Middle frontal gyrus (tissue), 1 donor: ENCODE measurements around the gene GSG1L.
"Not testable (repeated sequence)": the region's sequence is repeated elsewhere in the genome, so short reads cannot be mapped to it uniquely, and the experiment has no call there.

Experiments
- DNase-seq: peaks from one replicate; pipeline ENCODE4 v3.0.0-alpha.2; 2015; ENCODE audit warnings: low spot score; ENCODE audit errors: extremely low spot score

Gene GSG1L

GRCh38 chr16:27984121-27984520 is 79.4 kb downstream of the GSG1L start:
- DNase-seq, result no peak

- no peak for DNase-seq
Measured at GRCh38 chr16:27983244-27983643, 80.3 kb downstream of the GSG1L start.

DNA sequence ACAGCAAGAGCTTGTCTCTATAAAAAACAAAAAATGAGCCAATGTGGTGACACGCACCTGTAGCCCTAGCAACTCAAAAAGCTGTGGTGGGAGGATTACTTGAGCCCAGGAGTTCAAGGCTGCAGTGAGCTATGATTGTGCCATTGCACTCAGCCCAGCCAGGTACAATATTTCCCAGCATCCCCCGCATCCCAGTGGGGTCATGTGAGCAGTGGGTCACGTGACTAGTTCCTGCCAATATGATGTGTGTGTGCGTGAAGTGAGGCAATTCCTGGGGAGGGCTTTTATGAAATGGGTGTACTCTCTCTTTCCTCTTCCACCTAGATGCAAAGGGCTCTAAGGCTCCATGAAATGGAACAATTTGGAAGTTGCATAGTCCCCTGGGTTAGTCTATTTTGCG is 81.3 kb downstream of the GSG1L start:
- no peak for DNase-seq

DNA sequence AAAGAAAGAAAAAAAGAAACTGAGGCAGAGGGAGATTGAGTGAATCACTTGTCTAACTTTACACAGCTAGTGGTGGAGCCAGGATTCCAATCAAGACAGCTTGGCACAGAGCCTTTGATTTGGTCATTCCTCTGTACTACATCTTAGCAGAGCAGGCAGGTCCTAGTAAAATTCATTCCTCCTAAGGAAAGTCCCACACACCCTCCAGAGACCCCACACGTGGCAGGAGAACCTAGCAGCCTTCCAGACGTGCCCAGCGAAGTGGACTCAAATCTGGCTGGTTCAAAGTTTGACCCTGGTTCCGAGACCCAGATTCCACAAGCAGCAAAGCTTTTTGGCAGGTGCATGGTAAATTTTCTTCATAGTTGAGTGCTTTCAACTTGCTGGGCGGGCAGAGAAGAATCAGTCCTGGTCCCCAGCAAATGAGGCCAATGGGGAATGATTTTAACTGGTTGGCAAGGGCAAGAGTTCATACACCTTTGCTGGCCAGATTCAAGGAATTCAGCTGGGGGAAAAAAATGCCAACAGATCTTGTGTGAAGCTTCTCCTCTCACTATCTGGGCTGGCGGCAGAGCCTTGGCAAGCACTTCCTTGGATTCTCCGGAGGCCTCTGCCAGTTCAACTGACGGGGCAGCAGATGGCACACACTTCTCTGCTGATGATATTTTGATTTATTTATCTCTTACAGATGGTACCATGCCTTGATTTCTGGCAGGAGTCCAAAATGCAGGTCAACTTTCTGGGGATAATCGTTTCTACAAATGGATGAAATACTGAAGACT is 82.4 kb downstream of the GSG1L start:
- no peak for DNase-seq

- no peak for DNase-seq
Measured at GRCh38 chr16:27980076-27980775, 83.3 kb downstream of the GSG1L start.

DNA sequence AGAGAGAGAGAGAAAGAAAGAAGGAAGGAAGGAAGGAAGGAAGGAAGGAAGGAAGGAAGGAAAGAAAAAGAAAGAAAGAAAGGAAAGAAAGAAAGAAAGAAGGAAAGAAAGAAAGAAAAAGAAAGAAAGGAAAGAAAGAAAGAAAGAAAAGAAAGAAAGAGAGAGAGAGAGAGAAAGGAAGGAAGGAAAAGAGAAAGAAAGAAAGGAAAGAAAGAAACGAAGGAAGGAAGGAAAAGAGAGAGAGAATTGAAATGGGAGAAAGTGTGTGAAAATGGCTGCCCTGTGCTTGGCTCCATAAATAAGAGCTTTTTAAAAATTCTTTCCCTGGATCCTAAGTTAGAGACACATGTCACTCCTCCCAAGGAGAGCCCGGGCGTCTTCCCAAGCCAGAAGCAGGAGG is 83.8 kb downstream of the GSG1L start:
- not testable (repeated sequence) for DNase-seq

DNA sequence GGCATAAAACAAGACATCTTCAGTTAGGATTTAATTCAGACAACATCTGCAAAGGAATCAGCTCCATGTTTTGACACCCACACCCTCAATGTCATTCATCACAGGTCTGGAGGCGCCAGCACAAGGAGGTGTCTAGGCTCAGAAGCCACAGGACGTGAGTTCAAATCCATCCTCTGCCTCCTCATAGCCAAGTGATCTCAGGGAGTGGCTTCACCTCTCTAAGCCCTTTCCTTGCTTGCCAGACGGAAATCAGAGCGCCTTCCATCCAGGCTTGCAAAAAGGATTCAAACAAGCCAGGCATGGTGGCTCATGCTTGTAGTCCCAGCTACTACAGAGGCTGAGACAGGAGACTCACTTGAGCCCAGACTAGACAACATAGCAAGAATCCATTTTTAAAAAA is 84.6 kb downstream of the GSG1L start:
- no peak for DNase-seq

GRCh38 chr16:27977966-27978365 is 85.5 kb downstream of the GSG1L start:
- DNase-seq, result no peak

DNA sequence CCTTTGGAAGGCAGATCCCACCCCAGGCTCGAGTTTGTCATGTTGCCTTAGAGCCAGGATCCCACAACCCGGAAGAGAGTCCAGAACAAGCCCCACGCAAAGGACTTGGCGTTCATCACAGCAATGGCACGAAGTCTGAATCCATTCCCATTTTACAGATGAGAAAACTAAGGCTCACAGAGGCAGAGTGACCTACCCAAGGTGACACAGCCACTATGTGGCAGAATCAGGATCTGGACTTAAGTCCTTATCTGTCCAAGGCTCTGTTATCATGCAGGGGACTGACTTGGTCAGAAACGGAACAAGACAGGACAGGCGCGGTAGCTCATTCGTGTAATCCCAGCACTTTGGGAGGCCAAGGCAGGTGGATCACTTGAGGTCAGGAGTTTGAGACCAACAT is 86.5 kb downstream of the GSG1L start:
- DNase-seq, result no peak

DNA sequence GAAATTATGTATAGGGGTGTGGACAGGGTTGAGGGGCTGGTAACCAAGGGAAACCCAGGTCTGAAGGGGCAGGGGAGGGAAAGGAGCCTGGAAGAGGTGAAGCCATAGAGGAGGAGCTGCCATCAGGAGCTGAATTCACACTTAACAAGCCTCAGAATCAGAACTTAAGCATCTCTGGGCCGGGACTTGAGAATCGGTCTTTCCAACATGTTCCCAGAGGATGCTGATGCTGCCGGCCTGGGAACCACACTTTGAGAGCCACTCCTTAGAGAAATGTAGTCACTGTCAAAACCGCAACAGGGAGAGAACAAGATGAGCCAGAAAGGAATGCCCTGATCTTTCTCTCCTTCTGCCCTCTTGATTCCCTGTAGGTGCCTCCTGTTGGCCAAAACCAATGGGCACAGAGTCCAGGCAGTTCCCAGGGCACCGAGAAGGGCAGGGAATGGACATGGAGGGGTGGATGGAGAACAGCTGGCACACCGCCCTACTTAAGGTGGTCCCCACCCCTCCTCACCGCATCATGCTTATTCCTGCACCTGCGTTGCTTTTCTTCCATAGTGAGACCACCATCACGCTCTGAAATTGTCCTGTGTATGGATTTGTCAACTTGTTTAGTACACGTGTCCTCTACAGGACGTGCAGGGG is 88.5 kb downstream of the GSG1L start:
- DNase-seq, result no peak

DNA sequence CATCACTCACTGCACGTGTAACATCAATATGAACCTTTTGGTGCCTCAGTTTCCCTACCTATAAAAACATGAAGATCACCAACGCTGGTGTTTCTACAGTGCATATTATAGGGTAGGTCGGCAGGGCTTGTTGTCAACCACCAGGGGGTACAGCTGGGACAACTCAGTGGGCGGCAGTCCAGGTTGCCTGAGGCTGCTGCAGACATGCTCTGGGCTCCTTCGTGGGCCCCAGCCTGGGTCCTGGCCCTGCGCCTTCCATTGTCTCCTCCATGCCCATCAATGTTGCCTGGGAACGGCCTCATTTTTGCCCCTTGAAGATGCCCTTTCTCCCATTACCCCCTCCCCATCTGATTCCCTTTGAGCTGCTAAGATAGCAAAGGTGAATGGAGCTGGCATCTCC is 89.8 kb downstream of the GSG1L start:
- DNase-seq, result no peak

DNA sequence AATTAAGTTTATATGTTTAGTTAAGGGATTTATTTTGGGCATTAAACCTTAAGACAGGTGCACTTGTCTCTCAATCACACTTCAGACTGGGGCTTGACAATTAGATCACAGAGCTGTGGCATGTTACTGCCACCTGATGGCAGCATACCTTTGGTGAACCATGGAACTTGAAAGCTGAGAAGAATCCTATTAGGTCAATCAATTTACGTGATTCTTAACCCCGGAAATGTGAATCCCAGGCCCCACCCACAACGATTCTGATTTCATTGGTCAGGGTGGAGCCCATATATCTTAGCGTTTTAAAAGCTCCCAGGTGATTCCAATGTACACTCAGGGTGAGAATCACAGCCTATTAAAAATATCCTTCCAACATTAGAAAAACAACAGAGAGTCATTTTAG is 91.0 kb downstream of the GSG1L start:
- DNase-seq, result no peak

DNA sequence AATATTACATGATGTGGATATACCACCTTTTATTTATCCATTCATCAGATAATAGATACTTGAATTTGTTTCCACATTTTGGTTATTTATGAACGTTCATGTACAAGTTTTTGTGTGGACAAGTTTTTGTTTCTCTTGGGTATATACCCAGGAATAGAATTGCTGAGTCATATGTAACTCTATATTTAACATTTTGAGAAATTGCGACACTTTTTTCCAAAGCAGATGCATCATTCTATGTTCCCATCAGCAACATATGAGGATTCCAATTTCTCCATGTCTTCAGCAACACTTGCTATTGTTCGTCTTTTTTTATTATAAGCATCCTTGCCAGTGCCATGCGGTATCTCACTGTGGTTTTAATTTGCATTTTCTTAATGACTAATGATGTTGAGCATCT is 93.9 kb downstream of the GSG1L start:
- no peak for DNase-seq

DNA sequence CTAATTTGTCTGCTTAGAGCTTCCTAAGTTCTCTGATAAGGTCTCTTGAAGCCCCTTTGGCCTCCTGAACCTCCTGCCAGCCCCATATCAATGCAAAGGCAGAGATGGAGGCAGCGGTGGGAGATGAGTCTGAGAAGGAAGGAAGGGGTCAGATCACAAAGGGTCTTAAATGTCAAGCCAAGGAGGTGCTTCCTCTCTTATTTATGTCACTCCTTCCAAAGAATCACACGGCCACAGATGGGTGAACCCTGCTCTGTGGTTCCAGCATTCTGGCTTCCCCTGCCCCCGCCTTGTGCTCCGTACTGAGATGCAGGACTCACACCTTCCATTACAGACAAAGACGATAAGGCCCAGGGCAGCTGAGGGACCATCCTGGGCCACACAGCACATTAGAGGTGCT is 96.3 kb downstream of the GSG1L start:
- no peak for DNase-seq

DNA sequence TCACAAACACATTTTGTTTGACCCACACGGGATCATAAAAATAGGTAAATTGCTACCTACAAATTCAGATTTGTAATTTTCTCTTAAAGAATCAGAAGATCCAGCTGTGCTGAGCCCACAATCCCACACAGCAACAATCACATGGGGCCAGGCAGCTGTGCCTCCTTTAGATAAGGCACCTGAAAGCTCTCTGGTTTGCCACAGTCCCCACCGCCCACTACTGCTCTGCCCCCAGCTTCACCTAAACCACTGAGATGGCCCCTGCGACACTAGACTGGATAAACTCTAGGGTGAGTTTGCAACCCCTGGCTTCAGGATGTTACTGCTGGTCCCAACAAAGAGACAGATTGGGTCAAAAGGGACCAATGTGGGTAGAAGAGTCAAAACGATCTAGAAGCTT is 96.8 kb downstream of the GSG1L start:
- DNase-seq, result no peak

GRCh38 chr16:27965801-27966200 is 97.7 kb downstream of the GSG1L start:
- DNase-seq, result no peak

- no peak for DNase-seq
Measured at GRCh38 chr16:27963471-27963965, 100.0 kb downstream of the GSG1L start.

DNA sequence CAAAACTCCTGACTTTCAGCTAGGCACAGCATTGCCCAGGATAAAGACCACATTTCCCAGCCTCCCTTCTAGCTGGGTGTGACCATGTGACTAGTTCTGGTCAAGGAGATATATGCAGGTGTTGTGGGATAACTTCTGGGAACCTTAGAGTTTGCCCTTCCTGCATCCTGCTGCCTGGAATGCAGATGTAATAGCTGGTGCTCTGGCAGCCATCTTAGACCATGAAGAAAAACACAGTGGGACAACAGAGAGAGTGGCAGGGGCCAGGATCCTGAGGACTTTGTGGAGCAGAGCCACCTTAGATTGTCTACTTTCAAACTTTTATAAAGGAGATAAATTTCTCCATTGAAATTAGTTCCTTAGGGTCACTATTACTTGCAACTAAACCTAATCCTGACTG is 101.3 kb downstream of the GSG1L start:
- DNase-seq, result no peak

DNA sequence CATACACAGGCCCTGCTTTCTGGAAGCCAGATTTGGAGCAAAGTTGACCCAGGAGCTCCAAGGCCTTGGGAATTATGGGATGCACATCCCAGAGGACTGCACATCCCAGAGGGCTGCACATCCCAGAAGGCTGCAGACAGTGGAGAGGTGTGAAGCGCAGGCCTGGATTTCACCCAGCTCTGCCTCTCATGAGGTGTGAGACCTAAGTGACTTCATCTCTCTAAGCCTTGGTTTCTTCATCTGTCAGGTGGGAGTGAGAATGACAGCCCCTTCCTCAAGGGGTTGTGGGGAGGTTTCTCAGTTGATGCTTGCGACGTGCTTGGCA is 102.3 kb downstream of the GSG1L start:
- DNase-seq, result no peak

DNA sequence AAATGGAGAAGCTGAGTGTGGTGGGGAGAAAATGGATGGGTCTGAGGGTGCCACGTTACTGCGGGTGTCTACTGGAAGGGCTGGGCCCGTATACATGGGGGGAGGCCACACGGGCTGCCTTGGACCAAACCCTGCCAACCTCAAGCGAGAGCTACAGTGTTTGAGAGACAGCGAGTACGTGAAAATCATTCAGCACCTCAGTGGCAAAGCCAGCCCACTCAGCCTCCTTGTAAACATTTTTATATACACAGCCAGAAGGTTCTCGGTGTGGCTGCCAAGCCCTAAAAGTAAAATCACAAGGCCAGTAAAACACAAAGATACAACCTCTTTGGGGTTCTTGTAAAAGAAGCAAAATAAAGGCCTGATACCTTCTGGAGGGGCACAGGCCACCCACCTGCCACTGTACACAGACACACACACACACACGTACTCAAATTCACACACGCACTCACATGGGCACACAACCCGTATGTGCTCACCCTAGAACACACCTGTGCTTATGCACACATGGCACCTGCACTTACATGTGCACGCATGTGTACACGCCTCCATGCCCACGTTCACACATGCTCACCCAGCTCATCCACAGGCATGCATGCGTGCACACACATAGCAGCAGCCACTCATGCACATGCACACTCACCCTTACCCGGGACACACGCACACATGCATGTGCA is 102.8 kb downstream of the GSG1L start:
- no peak for DNase-seq

GRCh38 chr16:27959914-27960313 is 103.6 kb downstream of the GSG1L start:
- DNase-seq, result no peak

- no peak for DNase-seq
Measured at GRCh38 chr16:27954191-27954590, 109.3 kb downstream of the GSG1L start.
